Cardiac fibroblast (primary cell): ENCODE measurements around the gene GTF2H3.

Source experiments
- DNase-seq, 2 donors: peaks; one replicate each; pipeline versions ENCODE4 v3.0.0 to v3.0.0-alpha.2; 2010; ENCODE audit warnings: low read depth in 2 of 2
- H3K4me3 ChIP-seq, 2 donors: replicated peaks in 1 of 2; 1 replicate in 1 of 2; 2 replicates in 1 of 2; pipeline ENCODE4 v1.5.1; 2011; ENCODE audit warnings: low read depth in 2 of 2, low read length in 2 of 2, mild to moderate bottlenecking in 2 of 2, moderate library complexity in 1 of 2
- CTCF ChIP-seq: IDR thresholded peaks from one replicate; pipeline ENCODE4 v1.5.1; 2011; ENCODE audit warnings: low read depth, mild to moderate bottlenecking, low read length, inconsistent platforms

The GTF2H3 gene

GRCh38 chr12:123633379-123634141, at the start of gene GTF2H3, which contains the start of gene EIF2B1:
GTF2H3 (plus strand) TSS chr12:123633829; CDS start chr12:123633860, 31 bp downstream.
EIF2B1 (minus strand) TSS chr12:123633686; CDS start chr12:123633557, 129 bp downstream.
- TF ChIP-seq CTCF: no peak
- DNase-seq: peak; percentile 96
- peak within 1 kb of the TSS; percentile 91 to 94 for H3K4me3 ChIP-seq

GRCh38 chr12:123591702-123592481, 41.7 kb upstream of the GTF2H3 start:
- no peak for TF ChIP-seq CTCF
- no peak overlapping the region for H3K4me3 ChIP-seq
- peak; percentile 85 to 87 for DNase-seq

- no peak for TF ChIP-seq CTCF
- H3K4me3 ChIP-seq: no peak overlapping the region
- peak in 1 of 2 donors; percentile 7 for DNase-seq
Measured at GRCh38 chr12:123595729-123596128, 37.9 kb upstream of the GTF2H3 start.

- DNase-seq: no peak
Measured at GRCh38 chr12:123597100-123597499, 36.5 kb upstream of the GTF2H3 start.

GRCh38 chr12:123598522-123598921, 35.1 kb upstream of the GTF2H3 start:
- no peak for TF ChIP-seq CTCF
- H3K4me3 ChIP-seq: no peak overlapping the region
- DNase-seq: no peak

More at GRCh38 chr12:123597100-123597499, 36.5 kb upstream of the GTF2H3 start:
- H3K4me3 ChIP-seq: no peak overlapping the region
- no peak for TF ChIP-seq CTCF

GRCh38 chr12:123599310-123599709, 34.3 kb upstream of the GTF2H3 start:
- no peak for TF ChIP-seq CTCF
- DNase-seq: no peak
- H3K4me3 ChIP-seq: no peak overlapping the region
